Aorta (tissue), 5 donors: ENCODE measurements around the gene S100A12. TPM values are rescaled to one million over a fixed set of nuclear protein-coding genes. Genes with fewer than 3 reads are reported as not detected.

Source experiments
- ATAC-seq: fragments of 200-7000 bp; cut with Tn5 transposase; one replicate; pipeline ENCODE4 v1.9.1; 2022; ENCODE audit warnings: moderate library complexity; ENCODE audit not compliant: low FRiP score
- DNase-seq, 2 donors: peaks; one replicate each; pipeline ENCODE4 v3.0.0-alpha.2; 2020
- H3K27ac ChIP-seq, 2 donors: one replicate each; pipeline ENCODE4 v1.5.1; 2013; ENCODE audit warnings: low read length in 2 of 2, mild to moderate bottlenecking in 2 of 2, moderate library complexity in 2 of 2, control low read depth in 1 of 2, inconsistent platforms in 1 of 2, low read depth in 1 of 2
- H3K27me3 ChIP-seq, 2 donors: one replicate each; pipeline ENCODE4 v1.6.1; 2013; ENCODE audit warnings: control low read depth in 1 of 2, low read length in 1 of 2, mild to moderate bottlenecking in 1 of 2, moderate library complexity in 1 of 2; ENCODE audit not compliant: insufficient read depth in 2 of 2, control insufficient read depth in 1 of 2
- H3K36me3 ChIP-seq, 2 donors: one replicate each; pipeline ENCODE4 v1.6.1; 2013; ENCODE audit warnings: control low read depth in 1 of 2, low read length in 1 of 2, mild to moderate bottlenecking in 1 of 2; ENCODE audit not compliant: insufficient read depth in 2 of 2, control insufficient read depth in 1 of 2
- H3K4me1 ChIP-seq, 2 donors: one replicate each; pipeline ENCODE4 v1.6.1; 2013; ENCODE audit warnings: low read length in 2 of 2, control low read depth in 1 of 2, mild to moderate bottlenecking in 1 of 2, moderate library complexity in 1 of 2; ENCODE audit not compliant: insufficient read depth in 2 of 2, control insufficient read depth in 1 of 2
- H3K4me3 ChIP-seq, 2 donors: one replicate each; pipeline ENCODE4 v1.5.1; 2013; ENCODE audit warnings: low read length in 2 of 2, control low read depth in 1 of 2, mild to moderate bottlenecking in 1 of 2
- H3K9me3 ChIP-seq: one replicate; pipeline ENCODE4 v1.6.1; 2013; ENCODE audit warnings: mild to moderate bottlenecking, low read length; ENCODE audit not compliant: control insufficient read depth
- WGBS, 2 donors: extraction: QIAGEN DNeasy Blood & Tissue Kit; methylation state at CpG; one replicate each; pipeline ENCODE4 v1.1.7; 2013; 5-methylcytosine and 5-hydroxymethylcytosine counted together
- intact Hi-C, 2 donors: fragments of 100-400 bp; cut with DNase I; formaldehyde crosslinking; loops; one replicate each; pipeline versions ENCODE4 v1.14.2 to v1.15.0; 2022
- polyA plus RNA-seq, 2 donors: library from polyadenylated mRNA; stranded (reverse); fragments of 200-250 nt; gene quantifications; one replicate each; pipeline ENCODE4 v1.2.3, GENCODE V29; 2013
- total RNA-seq, 2 donors: library from RNA; stranded (reverse); fragmentation: NEBNext Ultra II Directional; extraction: Animal tissue kit (Norgen Biotek cat#: 25700); gene quantifications; one replicate each; pipeline ENCODE4 v1.2.1, GENCODE V29; 2021
- donor health status: healthy with polysubstance abuse.
- donor health status: Bipolar disorder and iron deficiency.
- donor health status: DM: no; HTN: no; CAD: no.
- donor health status: DM: no; HTN: no; CAD: no.
- donor health status: DM: yes; HTN: yes; CAD: no.

S100A12 gene
- total and polyA plus RNA-seq, 4 donors: 1.7 to 58.6 (median 14.0) TPM

GRCh38 chr1:153384958-153385580, 9.6 kb upstream of the S100A12 start:
- Histone ChIP-seq H3K4me3 (no peak overlapping the region), H3K27me3 (no peaks in the 10 kb centered on the region), H3K36me3 (no peaks in the 10 kb centered on the region), H3K27ac (no peak overlapping the region), H3K4me1 (no peaks in the 10 kb centered on the region), H3K9me3 (peaks cover 1% of the 10 kb centered on the region)
- DNase-seq (no peak), ATAC-seq (no peak)
- WGBS, 2 donors: 75 to 77% methylated on average over 4 of the region's 4 CpGs
- intact Hi-C loops: no loop called here

GRCh38 chr1:153380711-153381110, 5.3 kb upstream of the S100A12 start:
- Histone ChIP-seq H3K9me3 (peaks cover 1% of the 10 kb centered on the region), H3K27ac (no peak overlapping the region), H3K27me3 (no peaks in the 10 kb centered on the region), H3K4me3 (no peak overlapping the region), H3K4me1 (no peaks in the 10 kb centered on the region), H3K36me3 (no peaks in the 10 kb centered on the region)
- DNase-seq (no peak), ATAC-seq (no peak)
- intact Hi-C loops: no loop called here
- 89 to 92% methylated on average over 23 of the region's 23 CpGs for WGBS, 2 donors

DNA sequence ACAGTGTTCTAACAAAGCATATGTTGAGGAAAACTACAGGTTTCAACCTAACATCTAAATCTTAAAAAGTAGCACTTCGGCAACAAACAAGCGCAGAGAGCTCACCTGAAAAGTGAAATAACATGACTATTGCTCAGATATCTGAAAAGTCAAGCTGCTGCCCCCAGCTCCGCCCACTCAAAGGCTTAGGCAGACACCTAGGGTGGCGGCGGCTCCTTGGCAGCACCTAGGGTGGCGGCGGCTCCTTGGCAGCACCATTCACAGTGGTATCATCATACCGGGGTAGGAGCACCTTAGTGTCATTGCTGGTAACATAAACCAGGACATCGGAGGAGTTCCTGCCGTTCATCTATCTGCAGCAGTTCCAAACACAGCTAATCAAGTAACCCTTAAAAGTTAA, 4.2 kb upstream of the S100A12 start:
- H3K27ac ChIP-seq: no peak overlapping the region
- no peaks in the 10 kb centered on the region for H3K27me3 ChIP-seq
- intact Hi-C loops: no loop called here
- H3K9me3 ChIP-seq: peaks cover 1% of the 10 kb centered on the region
- no peaks in the 10 kb centered on the region for H3K4me1 ChIP-seq
- no peak for DNase-seq
- 86 to 88% methylated on average over 10 of the region's 10 CpGs for WGBS, 2 donors
- no peaks in the 10 kb centered on the region for H3K36me3 ChIP-seq
- H3K4me3 ChIP-seq: no peak overlapping the region
- ATAC-seq: no peak

GRCh38 chr1:153374071-153374470, 1.4 kb downstream of the S100A12 start:
- WGBS, 2 donors: 69 to 78% methylated on average over 2 of the region's 2 CpGs
- no peaks in the 10 kb centered on the region for H3K27me3 ChIP-seq
- no peaks in the 10 kb centered on the region for H3K9me3 ChIP-seq
- H3K4me1 ChIP-seq: no peaks in the 10 kb centered on the region
- intact Hi-C loops: no loop called here
- DNase-seq (no peak), ATAC-seq (no peak)
- no peaks in the 10 kb centered on the region for H3K36me3 ChIP-seq
- no peak overlapping the region for H3K27ac ChIP-seq
- H3K4me3 ChIP-seq: no peak overlapping the region

DNA sequence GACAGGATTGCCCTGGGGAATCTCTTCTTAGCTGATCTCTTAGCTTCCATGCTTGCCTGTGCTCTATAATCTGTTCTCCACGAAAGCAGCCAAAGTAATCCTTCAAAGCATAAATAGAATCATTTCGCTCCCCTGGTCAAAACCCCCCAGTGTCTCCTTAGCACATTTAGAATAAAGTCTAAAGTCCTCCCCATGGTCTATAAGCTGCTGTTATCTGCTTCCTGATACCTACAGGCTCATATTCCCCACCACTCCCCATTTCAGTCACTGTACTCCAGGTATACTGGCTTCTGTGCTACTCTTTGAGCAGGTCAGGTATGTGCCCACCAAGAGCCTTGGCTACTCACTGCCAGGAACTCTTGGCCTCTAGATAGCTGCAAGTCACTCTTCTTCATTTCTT, 2.9 kb downstream of the S100A12 start:
- no peaks in the 10 kb centered on the region for H3K9me3 ChIP-seq
- H3K27me3 ChIP-seq: no peaks in the 10 kb centered on the region
- DNase-seq (no peak), ATAC-seq (no peak)
- WGBS, 2 donors: 85 to 88% methylated on average over 2 of the region's 2 CpGs
- intact Hi-C loops: no loop called here
- no peaks in the 10 kb centered on the region for H3K4me1 ChIP-seq
- no peak overlapping the region for H3K4me3 ChIP-seq
- H3K36me3 ChIP-seq: no peaks in the 10 kb centered on the region
- H3K27ac ChIP-seq: no peak overlapping the region

- 93 to 94% methylated on average over 1 of the region's 1 CpG for WGBS, 2 donors
- ATAC-seq: no peak
- intact Hi-C loops: no loop called here
Observed at GRCh38 chr1:153371231-153371630, 4.2 kb downstream of the S100A12 start.

DNA sequence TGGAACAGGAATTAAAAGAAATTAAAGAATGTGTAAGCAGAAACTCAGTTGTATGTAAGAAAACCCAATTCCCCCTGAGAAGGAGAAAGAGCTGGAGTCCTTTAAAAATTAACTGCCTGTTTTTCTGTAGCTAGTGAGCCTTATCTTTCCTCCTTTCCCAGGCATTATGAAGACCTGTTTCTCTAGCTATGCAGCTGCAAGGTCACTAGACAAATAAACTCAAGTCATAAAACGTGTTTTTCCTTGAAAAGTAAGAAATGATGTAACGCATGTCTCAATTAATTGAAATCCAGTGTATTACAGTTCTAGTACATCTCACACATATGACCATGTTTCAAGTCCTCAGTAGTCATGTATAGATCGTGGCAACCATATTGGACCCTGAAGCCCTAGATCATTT, 5.3 kb downstream of the S100A12 start:
- H3K36me3 ChIP-seq: no peaks in the 10 kb centered on the region
- H3K4me3 ChIP-seq: no peak overlapping the region
- no peaks in the 10 kb centered on the region for H3K27me3 ChIP-seq
- no peaks in the 10 kb centered on the region for H3K4me1 ChIP-seq
- ATAC-seq (no peak), DNase-seq (no peak)
- no peak overlapping the region for H3K27ac ChIP-seq
- no peaks in the 10 kb centered on the region for H3K9me3 ChIP-seq
- 69 to 70% methylated on average over 3 of the region's 3 CpGs for WGBS, 2 donors
- intact Hi-C loops: no loop called here

More at GRCh38 chr1:153371231-153371630, 4.2 kb downstream of the S100A12 start:
- Histone ChIP-seq H3K4me1 (no peaks in the 10 kb centered on the region), H3K27me3 (no peaks in the 10 kb centered on the region), H3K4me3 (no peak overlapping the region), H3K27ac (no peak overlapping the region), H3K9me3 (no peaks in the 10 kb centered on the region), H3K36me3 (no peaks in the 10 kb centered on the region)
- DNase-seq: no peak

GRCh38 chr1:153368495-153368894, 6.9 kb downstream of the S100A12 start:
- intact Hi-C loops: loop anchor here in 1 of 2 donors (10.0 kb wide), 1 partner anchor 636 kb away; no protein-coding TSS in a partner anchor
- ATAC-seq (no peak), DNase-seq (no peak)
- Histone ChIP-seq H3K9me3 (no peaks in the 10 kb centered on the region), H3K27ac (no peak overlapping the region), H3K36me3 (no peaks in the 10 kb centered on the region), H3K4me1 (no peaks in the 10 kb centered on the region), H3K4me3 (no peak overlapping the region), H3K27me3 (no peaks in the 10 kb centered on the region)
- 70 to 75% methylated on average over 2 of the region's 2 CpGs for WGBS, 2 donors

GRCh38 chr1:153367090-153367489, 8.3 kb downstream of the S100A12 start:
- Histone ChIP-seq H3K4me3 (no peak overlapping the region), H3K9me3 (no peaks in the 10 kb centered on the region), H3K27me3 (no peaks in the 10 kb centered on the region), H3K36me3 (no peaks in the 10 kb centered on the region), H3K4me1 (no peaks in the 10 kb centered on the region), H3K27ac (no peak overlapping the region)
- no peak for DNase-seq
- intact Hi-C loops: loop anchor here in 1 of 2 donors (10.0 kb wide), 1 partner anchor 638 kb away; no protein-coding TSS in a partner anchor
- 69 to 85% methylated on average over 2 of the region's 2 CpGs for WGBS, 2 donors
- ATAC-seq: no peak
